Colon (tissue), 2 donors: ENCODE data around the gene FOXI1.
"Not testable (repeated sequence)": the region's sequence is repeated elsewhere in the genome, so short reads cannot be mapped to it uniquely, and the experiment has no call there.

Experiments used
- FAIRE-seq: peaks from 2 replicates; lab custom pipeline; 2012; peaks lifted over from hg19 to GRCh38; lab: Jason Lieb, UNC
- donor health status: control.
- donor health status: control.

The FOXI1 gene

DNA sequence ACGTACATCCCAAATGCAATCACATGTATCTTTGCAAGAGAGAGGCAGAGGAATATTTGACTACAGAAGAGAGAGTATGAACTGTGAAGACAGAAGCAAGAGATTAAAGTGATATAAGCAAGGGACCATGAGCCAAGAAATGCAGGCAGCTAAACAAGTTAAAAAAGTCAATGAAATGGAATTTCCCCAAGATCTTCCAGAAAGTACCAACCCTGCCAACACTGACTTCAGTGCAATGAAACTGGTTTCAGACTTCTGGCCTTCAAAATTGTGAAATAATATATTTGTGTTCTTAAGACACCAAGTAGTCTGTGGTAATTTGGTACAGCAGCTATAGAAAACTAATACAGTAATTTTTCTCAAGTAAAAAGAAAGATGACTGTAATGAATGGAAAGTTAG lies 20.9 kb downstream of the FOXI1 start:
- FAIRE-seq = no peak

DNA sequence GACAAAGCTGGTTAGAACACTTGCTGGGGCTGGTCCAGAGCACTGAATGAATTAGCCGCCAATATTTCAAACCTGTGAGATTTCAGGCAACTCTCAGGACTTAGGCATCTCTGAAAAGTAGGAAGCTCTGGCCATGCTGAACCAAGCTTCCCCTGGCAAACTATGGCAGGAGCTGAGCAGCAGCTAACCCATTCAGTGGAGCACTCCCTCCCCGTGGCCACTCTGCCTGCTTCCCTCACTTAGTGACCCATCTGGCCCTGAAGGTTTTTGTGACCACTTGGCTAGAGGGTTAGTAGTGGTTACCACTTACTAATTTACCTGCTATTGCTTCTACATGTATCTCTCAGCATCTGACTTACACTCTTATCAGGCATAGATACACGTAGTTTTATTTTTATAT lies 25.5 kb downstream of the FOXI1 start:
- FAIRE-seq = no peak

DNA sequence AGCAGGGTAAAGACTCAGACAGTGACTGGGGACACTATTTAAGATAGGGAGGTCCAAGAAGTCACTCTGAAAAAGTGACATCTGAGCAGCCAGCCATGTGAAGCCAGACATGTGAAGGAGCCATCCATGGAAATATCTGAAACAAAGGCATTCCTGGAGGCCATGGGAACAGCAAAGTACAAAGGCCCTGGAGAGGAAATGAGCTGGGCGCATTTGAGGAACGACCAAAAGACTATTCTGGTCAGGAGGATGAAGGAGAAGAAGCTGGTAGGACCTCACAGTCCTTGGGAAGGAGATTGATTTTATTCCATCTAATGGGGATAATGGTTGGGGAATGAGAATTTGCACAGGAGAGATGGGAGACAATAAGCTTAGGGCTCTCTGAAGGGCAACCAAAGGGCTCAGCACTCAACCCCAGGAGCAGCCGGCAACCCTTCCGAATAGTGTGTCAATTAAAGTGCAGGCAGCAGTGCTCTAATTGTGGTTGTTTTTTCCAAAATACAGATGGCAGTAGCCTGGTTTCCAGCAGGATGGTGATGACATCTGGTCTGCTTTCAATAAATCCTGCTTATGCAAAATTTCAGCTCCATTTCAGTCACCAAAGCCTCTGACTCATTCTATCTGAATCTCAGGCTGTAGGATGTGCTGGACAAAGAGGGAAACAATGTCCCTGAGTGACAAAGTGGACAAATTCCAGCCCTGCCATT lies 26.7 kb downstream of the FOXI1 start:
- FAIRE-seq = no peak

DNA sequence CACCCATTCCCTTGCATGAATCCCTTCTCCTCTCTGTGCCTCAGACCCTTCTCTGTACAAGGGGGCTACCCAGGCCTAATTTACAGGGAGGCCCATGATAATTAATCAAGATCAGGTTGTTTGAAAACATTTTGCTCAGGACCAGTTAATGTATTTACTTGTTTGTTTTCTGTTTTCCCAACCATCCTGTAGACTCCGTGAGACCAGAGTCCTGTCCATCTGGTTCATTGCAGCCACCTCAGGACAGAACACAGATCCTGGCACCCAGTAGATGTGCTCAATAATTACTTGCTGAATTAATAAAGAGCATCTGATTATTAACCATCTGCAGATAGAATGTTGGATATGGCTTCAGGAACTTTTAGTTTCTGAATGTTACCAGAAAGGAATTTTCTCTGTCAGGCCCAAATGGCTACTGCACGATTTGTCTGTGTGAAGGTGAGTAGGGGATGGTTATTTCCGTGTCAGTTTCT lies 27.3 kb downstream of the FOXI1 start:
- FAIRE-seq = no peak

DNA sequence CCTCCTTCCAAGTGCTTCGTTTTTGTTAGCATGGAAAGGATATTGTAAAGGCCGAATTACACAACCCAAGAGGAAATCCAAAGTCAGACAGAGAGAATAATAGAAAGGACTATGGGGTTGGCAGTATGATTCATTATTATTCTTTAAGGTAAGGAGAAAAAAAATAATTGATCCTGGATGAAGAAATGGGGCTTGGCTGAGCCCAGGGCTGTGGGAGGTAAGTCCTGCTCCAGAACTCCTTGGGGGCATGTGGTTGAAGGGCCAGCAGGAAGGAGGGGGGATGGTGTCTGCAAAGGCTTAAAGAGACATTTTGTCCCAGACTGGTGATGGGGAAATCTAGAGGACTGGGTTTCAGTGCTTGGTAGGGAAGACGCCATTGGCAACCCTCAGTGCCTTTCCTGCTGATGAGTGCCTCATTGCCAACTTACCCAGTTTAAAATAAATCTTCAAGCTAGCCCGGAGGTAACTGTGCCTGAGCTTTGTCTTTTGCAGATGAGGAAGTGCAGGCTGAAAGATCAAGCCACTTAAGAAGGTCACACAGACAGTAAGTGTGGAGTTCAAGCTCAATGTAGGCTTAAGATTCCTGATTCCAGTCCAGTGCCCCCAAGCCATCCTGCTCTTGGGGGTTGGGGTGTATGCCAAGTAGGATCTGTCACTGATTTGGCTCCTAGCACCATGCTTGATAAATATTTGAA lies 30.2 kb downstream of the FOXI1 start:
- FAIRE-seq = no peak

DNA sequence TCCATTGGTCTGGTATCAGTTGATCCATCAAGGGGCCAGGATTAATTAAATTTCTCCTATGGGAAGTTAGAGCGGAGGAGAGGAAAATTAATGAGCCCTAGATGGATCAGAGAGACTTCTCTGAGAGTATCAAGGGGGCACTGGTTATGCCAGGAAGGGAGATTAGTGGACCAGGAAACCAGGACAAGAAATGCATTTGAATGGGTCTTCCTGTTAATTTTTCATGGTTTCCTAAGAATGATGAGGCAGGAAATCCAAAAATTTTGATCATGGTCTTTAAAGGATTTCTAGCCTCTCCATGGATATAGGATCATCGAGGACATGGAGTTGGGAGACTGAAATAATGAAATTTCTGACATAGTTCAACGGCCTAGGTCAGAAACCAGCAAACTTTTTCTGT lies 30.8 kb downstream of the FOXI1 start:
- FAIRE-seq = no peak

DNA sequence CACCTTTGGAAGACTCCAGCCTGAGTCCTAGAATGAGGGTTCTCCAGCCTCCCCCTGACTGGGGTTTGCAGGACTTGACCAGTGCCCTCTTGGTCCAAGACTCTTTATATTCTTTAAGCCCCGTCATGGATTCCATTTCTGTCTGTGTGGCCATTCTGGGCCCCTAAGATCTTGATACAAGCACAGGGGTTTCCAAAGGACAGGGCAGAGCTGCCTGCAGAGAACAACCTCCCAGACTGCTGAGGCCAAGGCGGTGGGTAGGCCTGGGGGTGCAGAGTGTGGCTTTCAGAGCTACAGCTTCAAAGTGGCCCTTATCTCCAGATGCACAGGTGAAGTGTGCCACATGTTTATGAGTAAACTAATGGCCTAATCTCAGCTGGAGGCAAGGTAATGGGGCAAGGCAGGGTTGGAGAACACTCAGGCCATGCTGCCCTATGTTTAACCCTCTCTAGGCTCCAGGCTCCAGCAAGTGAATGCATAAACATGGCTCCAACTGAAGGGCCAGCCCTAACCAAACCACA lies 32.1 kb downstream of the FOXI1 start:
- FAIRE-seq = no peak

DNA sequence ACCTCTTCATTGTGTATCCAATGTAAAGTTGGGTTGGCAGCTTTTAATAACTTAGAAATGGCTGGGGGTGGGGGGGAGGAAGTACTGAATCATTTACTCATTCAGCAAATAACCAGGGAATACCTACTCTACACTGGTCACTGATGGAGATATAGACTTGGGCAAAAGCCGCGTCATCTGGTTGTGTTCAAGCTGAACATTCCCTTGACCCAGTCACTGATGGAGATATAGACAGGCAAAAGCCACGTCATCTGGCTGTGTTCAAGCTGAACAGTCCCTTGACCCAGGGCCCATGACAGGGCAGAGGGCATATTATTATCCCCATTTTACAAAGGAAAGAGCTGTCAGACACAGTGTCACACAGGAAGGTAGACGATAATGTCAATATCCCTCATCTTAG lies 32.6 kb downstream of the FOXI1 start:
- no peak for FAIRE-seq

DNA sequence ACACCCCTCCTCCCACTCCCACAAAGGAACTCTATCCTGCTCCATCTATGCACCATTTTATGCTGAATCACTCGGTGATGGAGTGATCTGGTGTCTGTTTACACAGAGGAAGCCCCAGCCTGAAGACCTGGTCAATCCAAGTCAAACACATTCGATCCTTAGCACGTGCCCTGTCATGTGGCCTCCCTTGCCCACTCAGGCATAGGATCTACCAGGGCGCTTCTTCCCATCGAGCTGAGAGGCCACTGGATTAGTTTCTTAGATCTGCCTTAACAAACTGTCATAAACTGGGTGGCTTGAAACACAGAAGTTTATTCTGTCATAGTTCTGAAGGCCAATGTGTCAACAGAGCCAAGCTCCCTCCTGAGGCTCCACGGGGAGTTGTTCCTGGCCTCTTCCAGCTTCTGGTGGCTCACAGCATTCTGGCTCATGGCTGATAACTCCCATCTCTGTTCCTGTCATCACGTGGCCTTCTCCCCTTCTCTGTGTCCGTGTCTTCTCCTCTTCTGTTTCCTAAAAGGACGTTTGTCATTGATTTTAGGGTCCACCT lies 34.2 kb downstream of the FOXI1 start:
- FAIRE-seq = no peak

DNA sequence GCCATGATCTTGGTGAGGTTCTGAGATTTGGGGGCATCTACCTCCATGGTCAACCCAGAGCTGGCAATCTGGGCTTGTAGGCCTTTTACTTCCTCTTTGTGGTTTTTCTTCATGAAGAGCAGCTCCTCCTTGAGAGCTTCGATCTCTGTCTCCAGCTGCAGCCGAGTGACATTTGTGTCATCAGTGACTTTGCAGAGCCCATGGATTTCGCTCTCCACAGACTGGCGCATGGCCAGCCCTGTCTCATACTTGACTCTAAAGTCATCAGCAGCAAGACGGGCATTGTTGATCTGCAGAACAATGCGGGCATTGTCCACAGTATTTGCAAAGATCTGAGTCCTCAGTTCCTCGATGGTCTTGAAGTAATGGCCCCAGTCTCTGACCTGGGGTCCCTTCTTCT lies 35.5 kb downstream of the FOXI1 start:
- not testable (repeated sequence) for FAIRE-seq

DNA sequence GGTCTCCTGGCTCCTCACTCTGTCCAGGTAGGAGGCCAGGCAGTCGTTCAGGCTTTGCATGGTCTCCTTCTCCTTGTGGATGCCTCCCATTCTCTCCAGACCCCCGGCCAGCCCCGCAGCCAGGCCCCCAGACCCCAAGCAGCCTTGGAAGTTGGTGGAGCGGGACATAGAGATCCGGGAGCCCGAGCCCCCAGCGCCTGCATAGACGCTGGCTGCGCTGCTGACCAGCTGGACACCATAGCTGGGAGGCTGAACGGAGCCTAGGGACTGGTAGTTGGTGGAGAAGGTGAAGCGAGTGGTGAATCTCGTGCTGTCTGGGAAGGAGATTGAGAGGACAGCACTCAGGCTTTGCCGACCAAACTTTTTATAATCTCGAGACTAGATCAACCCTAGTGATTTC lies 35.9 kb downstream of the FOXI1 start:
- FAIRE-seq = no peak

DNA sequence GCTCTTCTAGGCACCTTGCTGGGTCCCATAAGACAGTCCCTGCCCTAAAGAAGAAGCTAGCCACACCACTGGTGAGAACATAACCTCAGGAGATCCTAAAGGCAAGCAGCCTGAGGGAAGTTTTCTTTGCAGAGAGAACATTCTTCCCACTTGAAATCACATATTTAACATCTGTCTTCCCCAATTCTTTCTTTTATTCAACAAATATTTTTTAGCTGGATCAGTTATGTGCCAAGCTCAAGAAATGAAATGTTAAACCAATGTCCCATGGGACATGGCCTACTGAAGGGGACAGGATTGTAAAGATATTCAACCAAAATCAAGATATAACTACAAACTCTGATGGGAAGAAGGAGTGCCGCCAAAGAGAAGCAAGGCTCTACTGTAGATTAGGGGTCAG lies 36.5 kb downstream of the FOXI1 start:
- FAIRE-seq = no peak

DNA sequence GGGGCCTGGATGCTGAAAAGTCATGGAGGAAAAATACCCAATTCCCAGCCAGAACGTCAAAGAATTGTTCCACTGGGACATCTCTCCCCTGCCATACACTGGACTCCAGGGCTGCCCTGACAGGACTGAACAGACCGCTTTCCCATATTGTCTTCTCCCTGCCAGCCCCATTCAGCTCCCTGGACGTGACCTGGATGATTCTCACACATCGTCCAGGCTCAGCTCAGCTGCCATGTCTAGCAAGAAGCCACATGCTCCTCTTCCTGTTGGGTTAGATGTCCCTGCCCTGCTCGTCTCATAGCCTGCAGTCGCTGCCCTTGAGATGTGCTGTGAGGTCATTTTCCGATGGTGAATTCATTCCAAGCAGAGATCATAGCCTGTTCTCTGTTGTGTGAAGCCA lies 37.4 kb downstream of the FOXI1 start:
- no peak for FAIRE-seq

DNA sequence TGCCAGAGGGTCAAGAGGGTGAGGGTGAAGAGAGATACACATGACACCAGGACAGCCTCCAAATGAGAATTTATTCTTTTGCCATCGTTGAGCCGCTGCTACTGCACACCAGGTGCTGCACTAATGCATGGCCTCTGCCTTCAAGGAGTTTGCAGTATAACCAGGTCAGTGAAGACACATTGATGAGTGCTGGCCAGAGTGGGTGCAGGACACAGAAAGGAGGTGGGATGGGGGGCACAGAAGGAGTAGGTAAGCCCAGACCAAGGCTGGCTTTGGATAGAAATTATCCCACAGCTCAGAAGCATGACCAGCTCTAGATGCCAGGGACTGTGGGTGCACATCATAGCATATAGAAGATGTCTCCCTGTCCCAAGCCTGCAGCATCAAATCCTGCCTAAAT lies 38.0 kb downstream of the FOXI1 start:
- FAIRE-seq = no peak

DNA sequence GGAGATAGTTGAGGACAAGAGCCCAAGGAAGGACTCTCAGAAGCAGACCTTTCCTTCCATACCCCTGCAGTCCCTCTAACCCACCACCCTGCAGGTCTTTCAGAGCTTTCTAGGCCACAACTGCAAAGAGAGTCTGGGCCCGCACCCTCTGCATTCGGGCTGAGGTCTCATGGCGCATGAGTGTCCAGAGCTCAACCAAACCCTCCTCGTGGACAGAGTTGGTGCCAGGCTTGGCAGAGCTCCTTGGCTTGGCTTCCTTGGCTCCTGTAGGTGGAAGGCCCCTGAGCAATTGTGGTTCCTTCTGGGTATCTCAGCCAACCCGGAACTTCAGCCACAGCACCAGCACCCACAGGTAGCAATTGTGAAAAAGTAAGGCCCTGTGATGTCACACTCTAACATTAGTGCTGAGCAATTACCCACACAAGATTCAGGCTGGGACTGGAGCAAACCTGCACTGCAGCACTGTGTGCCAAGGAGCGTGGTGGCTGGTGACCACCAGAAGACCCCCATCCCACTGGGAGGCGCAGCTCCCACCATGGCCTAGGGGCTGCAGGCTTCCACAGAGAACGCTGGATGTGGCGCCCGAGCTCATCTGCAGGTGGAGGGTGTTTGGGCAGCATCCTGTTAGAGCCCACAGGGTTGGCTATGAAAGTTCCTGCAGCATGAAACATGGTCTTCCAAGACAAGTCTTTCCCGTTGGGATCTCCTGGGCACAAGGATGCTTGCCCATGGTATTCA lies 38.8 kb downstream of the FOXI1 start:
- FAIRE-seq = no peak

DNA sequence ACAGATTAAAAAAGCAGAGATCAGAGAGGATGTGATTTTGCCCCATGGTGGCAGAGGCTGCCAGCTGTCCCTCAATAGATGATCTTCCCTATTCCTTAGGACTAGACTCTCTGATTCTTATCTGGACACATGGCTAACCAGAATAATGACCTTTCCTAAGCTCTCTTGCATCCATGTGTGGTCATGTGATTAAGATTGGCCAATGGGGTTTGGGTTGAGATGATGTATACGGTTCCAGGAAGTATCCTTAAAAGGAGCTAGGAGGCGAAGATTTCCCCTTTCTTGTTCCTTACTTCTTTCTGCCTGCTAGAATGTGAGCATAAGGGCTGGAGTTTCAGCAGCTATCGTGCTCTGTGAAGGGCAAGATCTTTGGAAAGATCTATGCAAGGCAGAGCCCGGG lies 39.8 kb downstream of the FOXI1 start:
- FAIRE-seq = no peak

DNA sequence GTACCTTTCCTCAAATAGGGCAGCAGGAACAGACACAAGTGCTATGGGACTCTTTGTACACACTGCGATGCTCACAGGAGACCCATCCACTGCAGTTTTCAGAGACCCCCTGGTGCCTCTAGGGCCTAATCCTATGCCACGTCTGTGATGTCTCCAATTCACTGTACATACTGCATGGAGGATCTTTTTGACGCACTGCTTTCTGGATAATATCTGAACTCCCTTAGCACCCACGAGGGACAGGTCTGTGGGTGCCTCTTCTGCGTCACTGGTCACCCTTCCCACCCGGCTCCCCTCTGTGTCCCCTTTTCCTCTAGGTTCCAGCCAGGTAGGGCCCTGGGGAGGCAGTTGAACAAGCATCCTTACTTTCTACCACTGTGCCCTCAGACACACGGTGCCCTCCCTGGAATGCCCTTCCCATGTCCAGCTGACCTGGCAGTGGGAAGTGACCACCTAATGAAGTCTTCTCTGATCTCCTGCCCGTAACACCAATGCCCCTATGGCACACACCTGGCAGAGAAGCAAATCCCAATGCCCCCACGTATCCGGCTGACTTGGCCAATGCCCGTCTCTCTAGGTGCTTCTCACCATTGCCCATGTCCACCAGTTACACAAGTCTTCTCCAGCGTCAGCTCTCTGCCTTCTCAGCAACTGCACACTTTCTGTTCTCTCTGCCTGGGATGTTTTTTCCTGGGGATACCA lies 41.5 kb downstream of the FOXI1 start:
- no peak for FAIRE-seq

DNA sequence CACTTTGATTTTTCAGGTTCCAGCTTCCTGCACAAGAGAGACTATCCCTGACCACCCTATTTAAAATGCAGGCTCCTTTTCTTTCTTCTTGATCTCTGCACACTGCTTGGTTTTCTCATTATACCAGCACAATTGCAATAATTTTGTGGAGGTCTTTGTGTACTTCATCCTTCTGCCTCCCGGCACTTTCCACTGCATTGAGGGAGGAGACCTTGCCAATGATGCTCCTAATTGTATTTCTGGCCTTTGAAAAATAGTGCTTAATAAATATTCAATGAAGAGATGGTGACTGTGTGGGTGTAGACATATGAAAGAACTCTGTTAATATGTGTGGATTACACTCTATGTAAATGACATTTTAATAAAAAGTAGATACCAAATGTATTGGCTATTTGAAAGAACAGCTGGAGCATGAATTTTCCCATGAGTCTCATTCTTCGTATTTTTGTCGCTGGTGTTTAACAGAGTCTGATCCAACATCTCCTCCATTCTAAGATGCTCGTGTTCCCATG lies 42.1 kb downstream of the FOXI1 start:
- no peak for FAIRE-seq

DNA sequence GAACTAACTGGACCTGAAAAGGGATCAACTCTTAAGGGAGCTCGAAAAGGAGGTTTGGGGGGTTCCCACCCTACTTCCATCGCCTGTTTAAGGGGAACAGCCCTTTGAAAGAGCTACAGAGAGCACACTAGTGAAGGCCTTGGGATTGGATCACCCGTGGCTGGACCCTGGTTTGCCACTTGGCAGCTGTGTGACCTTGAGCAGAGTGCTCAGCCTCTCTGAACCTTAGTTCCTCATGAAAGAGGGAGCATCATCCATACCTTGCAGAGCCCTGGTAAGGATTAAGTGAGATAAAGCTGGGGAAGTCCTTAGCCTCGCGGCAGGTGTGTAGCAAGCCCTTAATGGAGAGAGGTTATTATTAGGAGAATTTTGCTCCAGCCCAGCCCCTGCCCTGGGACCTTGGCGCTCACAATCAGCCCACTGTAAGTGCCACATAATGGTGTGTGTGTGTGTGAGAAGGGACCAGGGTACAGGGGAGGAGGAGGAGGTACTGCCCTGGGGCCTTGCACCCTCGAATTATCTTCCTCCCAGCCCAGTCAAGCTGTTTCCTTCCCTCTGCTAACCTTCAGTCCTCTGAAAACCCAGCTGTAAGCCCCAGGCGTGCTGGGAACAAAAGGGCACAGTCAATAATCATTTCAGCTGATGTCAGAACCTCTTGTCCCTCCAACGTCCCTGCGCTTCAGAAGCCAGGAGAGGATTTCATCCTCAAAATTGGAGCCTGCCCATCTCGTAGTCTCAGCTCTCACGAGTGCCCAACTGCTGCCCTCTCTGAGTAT lies 42.9 kb downstream of the FOXI1 start:
- no peak for FAIRE-seq

DNA sequence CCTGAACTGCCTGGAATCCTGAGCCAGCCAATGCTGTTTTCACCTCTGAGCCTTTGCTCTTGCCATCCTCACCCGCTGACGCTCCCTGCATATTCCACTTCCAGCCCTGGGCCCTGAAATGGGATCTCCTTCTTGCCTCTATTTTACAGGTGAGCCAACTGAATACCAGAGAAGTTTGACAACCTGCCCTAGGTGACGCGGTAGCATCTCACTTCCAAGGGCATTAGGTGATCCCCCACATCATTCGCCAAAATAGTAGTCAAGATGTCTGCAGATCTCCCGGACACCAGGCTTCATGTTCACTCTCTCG lies 43.5 kb downstream of the FOXI1 start:
- FAIRE-seq = no peak

DNA sequence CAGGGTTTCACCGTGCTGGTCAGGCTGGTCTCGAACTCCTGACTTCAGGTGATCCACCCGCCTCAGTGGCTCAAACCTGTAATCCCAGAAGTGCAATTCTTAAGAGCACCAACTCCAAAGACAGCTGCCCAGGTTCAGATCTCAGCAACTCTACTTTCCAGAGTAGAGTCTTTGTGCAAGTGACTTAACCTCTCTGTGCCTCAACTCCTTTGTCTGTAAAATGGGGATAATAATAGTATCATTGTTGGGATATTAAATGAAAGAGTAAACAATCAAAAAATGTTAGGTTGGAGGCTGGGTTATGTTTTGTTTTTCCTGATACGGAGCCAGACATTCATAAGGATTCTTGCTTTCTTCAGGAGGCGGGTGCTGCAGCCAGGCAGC lies 45.0 kb downstream of the FOXI1 start:
- FAIRE-seq = no peak
